SK-N-SH (cell line): ENCODE data around the gene ACTR8.

Experiments used
- EZH2phosphoT487 ChIP-seq: fragments of 200-600 bp; sonication (generic); IDR thresholded peaks from 2 replicates; pipeline ENCODE4 v1.6.1; 2017; ENCODE audit warnings: low read depth, mixed run types, mild to moderate bottlenecking, antibody characterized with exemption, moderate library complexity, borderline replicate concordance
- NFIC ChIP-seq: IDR thresholded peaks from 2 replicates; pipeline ENCODE4 v1.4.0; 2012; ENCODE audit warnings: borderline replicate concordance
- POLR2AphosphoS5 ChIP-seq: IDR thresholded peaks from 2 replicates; pipeline ENCODE4 v1.6.1; 2012; ENCODE audit warnings: low read depth, low read length
- TF ChIP-seq, protein P1 (sequence below): fragments of 200-600 bp; sonication (generic); IDR thresholded peaks from 2 replicates; pipeline ENCODE4 v1.6.1; 2017; ENCODE audit warnings: antibody characterized with exemption, mild to moderate bottlenecking, moderate library complexity
- TF ChIP-seq, protein P2 (sequence below): IDR thresholded peaks from 2 replicates; pipeline ENCODE4 v1.4.0; 2012; ENCODE audit warnings: low read depth, borderline replicate concordance

DNA sequence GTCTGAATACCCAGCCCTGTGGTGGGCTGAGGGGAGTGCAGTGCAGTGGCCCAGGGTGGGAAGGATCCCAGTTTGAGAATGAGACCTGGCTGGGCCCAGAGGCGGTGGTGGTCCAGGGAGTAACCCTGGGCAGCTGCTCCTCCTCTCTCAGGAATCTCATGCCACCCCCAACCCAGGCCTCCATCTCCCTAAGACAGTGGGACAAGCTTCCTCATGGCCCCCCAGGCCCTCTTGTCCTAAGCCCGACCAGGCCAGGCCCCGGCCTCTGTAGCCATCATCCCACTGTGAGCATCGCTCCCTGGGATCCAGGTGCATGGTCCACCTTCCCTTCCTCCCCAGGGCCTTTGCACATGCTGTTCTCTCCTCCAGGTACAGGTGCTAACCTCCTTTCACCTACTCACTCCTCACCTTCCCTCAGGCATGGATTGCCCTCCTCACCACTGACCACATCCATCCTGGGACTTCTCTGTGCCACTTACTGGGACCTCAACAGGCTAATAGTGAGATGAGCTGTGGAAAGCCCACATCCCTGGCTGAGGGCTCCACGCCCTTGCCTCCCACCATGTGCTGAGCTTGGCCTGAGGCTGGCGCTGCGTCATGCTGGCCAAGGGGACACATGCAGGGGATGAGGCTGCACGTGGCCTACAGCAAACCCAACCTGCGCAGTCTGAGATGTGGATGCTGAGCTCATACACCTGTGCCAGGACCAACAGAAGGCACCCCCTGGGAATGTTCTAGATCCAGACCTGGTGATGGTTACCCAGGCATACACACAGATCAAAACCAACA is 45.7 kb downstream of the ACTR8 start:
- TF ChIP-seq NFIC, result no peak
- TF ChIP-seq, protein P1, sequence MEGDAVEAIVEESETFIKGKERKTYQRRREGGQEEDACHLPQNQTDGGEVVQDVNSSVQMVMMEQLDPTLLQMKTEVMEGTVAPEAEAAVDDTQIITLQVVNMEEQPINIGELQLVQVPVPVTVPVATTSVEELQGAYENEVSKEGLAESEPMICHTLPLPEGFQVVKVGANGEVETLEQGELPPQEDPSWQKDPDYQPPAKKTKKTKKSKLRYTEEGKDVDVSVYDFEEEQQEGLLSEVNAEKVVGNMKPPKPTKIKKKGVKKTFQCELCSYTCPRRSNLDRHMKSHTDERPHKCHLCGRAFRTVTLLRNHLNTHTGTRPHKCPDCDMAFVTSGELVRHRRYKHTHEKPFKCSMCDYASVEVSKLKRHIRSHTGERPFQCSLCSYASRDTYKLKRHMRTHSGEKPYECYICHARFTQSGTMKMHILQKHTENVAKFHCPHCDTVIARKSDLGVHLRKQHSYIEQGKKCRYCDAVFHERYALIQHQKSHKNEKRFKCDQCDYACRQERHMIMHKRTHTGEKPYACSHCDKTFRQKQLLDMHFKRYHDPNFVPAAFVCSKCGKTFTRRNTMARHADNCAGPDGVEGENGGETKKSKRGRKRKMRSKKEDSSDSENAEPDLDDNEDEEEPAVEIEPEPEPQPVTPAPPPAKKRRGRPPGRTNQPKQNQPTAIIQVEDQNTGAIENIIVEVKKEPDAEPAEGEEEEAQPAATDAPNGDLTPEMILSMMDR, result no peak
- TF ChIP-seq POLR2AphosphoS5, result no peak
- TF ChIP-seq, protein P2, sequence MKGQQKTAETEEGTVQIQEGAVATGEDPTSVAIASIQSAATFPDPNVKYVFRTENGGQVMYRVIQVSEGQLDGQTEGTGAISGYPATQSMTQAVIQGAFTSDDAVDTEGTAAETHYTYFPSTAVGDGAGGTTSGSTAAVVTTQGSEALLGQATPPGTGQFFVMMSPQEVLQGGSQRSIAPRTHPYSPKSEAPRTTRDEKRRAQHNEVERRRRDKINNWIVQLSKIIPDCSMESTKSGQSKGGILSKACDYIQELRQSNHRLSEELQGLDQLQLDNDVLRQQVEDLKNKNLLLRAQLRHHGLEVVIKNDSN, result no peak
- TF ChIP-seq EZH2phosphoT487, result no peak
